Liver (tissue), 9 donors: ENCODE measurements around the gene PABPC3. TPM values are rescaled to one million over a fixed set of nuclear protein-coding genes. Genes with fewer than 3 reads are reported as not detected.

ENCODE experiments used
- DNase-seq: peaks from one replicate; pipeline ENCODE4 v3.0.0-alpha.2; 2017; ENCODE audit warnings: low spot score
- H3K27ac ChIP-seq, 2 donors: one replicate each; pipeline ENCODE4 v1.7.0; 2013; ENCODE audit warnings: inconsistent platforms in 2 of 2, low read length in 2 of 2, control low read depth in 1 of 2, low read depth in 1 of 2, mild to moderate bottlenecking in 1 of 2
- H3K27me3 ChIP-seq, 4 donors: one replicate each; pipeline versions ENCODE4 v1.6.1 to v1.7.0; 2013; ENCODE audit warnings: low read length in 3 of 4, inconsistent platforms in 1 of 4, mild to moderate bottlenecking in 1 of 4, moderate library complexity in 1 of 4; ENCODE audit not compliant: control insufficient read depth in 4 of 4, insufficient read depth in 4 of 4
- H3K36me3 ChIP-seq, 4 donors: one replicate each; pipeline versions ENCODE4 v1.6.1 to v1.7.0; 2013; ENCODE audit warnings: low read length in 3 of 4, mild to moderate bottlenecking in 3 of 4, low read depth in 1 of 4, moderate library complexity in 1 of 4; ENCODE audit not compliant: control insufficient read depth in 4 of 4, insufficient read depth in 3 of 4
- H3K4me1 ChIP-seq, 4 donors: one replicate each; pipeline versions ENCODE4 v1.6.1 to v1.7.0; 2013; ENCODE audit warnings: low read length in 3 of 4, mild to moderate bottlenecking in 3 of 4, moderate library complexity in 1 of 4; ENCODE audit not compliant: control insufficient read depth in 4 of 4, insufficient read depth in 4 of 4
- H3K4me3 ChIP-seq, 3 donors: one replicate each; pipeline versions ENCODE4 v1.6.1 to v1.7.0; 2013; ENCODE audit warnings: low read length in 3 of 3, control low read depth in 1 of 3, low read depth in 1 of 3, mild to moderate bottlenecking in 1 of 3
- H3K9ac ChIP-seq, 2 donors: one replicate each; pipeline ENCODE4 v1.7.0; 2013; ENCODE audit warnings: low read length in 2 of 2, mild to moderate bottlenecking in 2 of 2, moderate library complexity in 2 of 2, control low read depth in 1 of 2, low read depth in 1 of 2
- H3K9me3 ChIP-seq, 4 donors: one replicate each; pipeline versions ENCODE4 v1.6.1 to v1.7.0; 2013; ENCODE audit warnings: low read length in 3 of 4; ENCODE audit not compliant: control insufficient read depth in 4 of 4
- ATF3 ChIP-seq: IDR thresholded peaks from 2 replicates; pipeline ENCODE4 v1.6.1; 2016; ENCODE audit warnings: antibody characterized with exemption
- CTCF ChIP-seq: fragments of 150-350 bp; IDR thresholded peaks from 2 replicates; pipeline ENCODE4 v1.5.1; 2017; ENCODE audit warnings: improper control_type of control experiment, low read depth, low read length; ENCODE audit not compliant: missing input control
- EGR1 ChIP-seq, 2 donors: IDR thresholded peaks; 2 replicates each; pipeline ENCODE4 v1.6.1; 2016 to 2018; ENCODE audit warnings: antibody characterized with exemption in 2 of 2, low read depth in 2 of 2
- FOXA1 ChIP-seq: IDR thresholded peaks from 2 replicates; pipeline ENCODE4 v1.6.1; 2016; ENCODE audit warnings: antibody characterized with exemption
- FOXA2 ChIP-seq: IDR thresholded peaks from 2 replicates; pipeline ENCODE4 v1.6.1; 2016; ENCODE audit warnings: antibody characterized with exemption
- GABPA ChIP-seq, 2 donors: IDR thresholded peaks in 1 of 2; conservative IDR thresholded peaks in 1 of 2; 2 replicates each; pipeline ENCODE4 v1.6.1; 2016; ENCODE audit warnings: antibody characterized with exemption in 2 of 2, mild to moderate bottlenecking in 1 of 2, moderate library complexity in 1 of 2
- HNF4A ChIP-seq, 2 donors: conservative IDR thresholded peaks; 2 replicates each; pipeline ENCODE4 v1.6.1; 2016; ENCODE audit warnings: antibody characterized with exemption in 2 of 2, mild to moderate bottlenecking in 2 of 2
- HNF4G ChIP-seq: IDR thresholded peaks from 2 replicates; pipeline ENCODE4 v1.6.1; 2016; ENCODE audit warnings: antibody characterized with exemption
- JUND ChIP-seq, 2 donors: IDR thresholded peaks; 2 replicates each; pipeline ENCODE4 v1.6.1; 2016; ENCODE audit warnings: antibody characterized with exemption in 2 of 2
- MAX ChIP-seq: IDR thresholded peaks from 2 replicates; pipeline ENCODE4 v1.6.1; 2016; ENCODE audit warnings: antibody characterized with exemption
- NR2F2 ChIP-seq: IDR thresholded peaks from 2 replicates; pipeline ENCODE4 v1.6.1; 2016; ENCODE audit warnings: antibody characterized with exemption
- RAD21 ChIP-seq, 2 donors: IDR thresholded peaks; 2 replicates each; pipeline ENCODE4 v1.6.1; 2016; ENCODE audit warnings: antibody characterized with exemption in 2 of 2, mild to moderate bottlenecking in 2 of 2
- REST ChIP-seq: IDR thresholded peaks from 2 replicates; pipeline ENCODE4 v1.6.1; 2016; ENCODE audit warnings: antibody characterized with exemption, mild to moderate bottlenecking
- RXRA ChIP-seq, 2 donors: IDR thresholded peaks; 2 replicates each; pipeline ENCODE4 v1.6.1; 2017 to 2018; ENCODE audit warnings: antibody characterized with exemption in 2 of 2, mild to moderate bottlenecking in 1 of 2
- SP1 ChIP-seq: IDR thresholded peaks from 2 replicates; pipeline ENCODE4 v1.6.1; 2018; ENCODE audit warnings: antibody characterized with exemption, mild to moderate bottlenecking
- TAF1 ChIP-seq: conservative IDR thresholded peaks from 2 replicates; pipeline ENCODE4 v1.6.1; 2016; ENCODE audit warnings: antibody characterized with exemption, mild to moderate bottlenecking
- YY1 ChIP-seq: IDR thresholded peaks from 2 replicates; pipeline ENCODE4 v1.6.1; 2016; ENCODE audit warnings: antibody characterized with exemption, mild to moderate bottlenecking
- ZBTB33 ChIP-seq: IDR thresholded peaks from 2 replicates; pipeline ENCODE4 v1.6.1; 2016; ENCODE audit warnings: antibody characterized with exemption
- WGBS: extraction: QIAGEN DNeasy Blood & Tissue Kit; methylation state at CpG from one replicate; pipeline ENCODE4 v1.1.7; 2013; 5-methylcytosine and 5-hydroxymethylcytosine counted together
- polyA plus RNA-seq, 2 donors: library from polyadenylated mRNA; stranded (reverse) in 1 of 2; unstranded in 1 of 2; fragments of 200-250 nt in 1 of 2; fragments of >200 nt in 1 of 2; fragmentation: Nextera tagmentation in 1 of 2; extraction: Ambion mirVana in 1 of 2; gene quantifications; one replicate each; pipeline versions ENCODE4 v1.2.1 to v1.2.3, GENCODE V29; 2013 to 2015
- total RNA-seq, 2 donors: library from RNA; depleted of rRNA; stranded (reverse); fragments of >200 nt; gene quantifications; one replicate each; pipeline ENCODE4 v1.2.3, GENCODE V29; 2014
- donor health status: healthy.
- donor health status: healthy.
- donor health status: healthy.
- donor health status: healthy.
- donor health status: healthy.

PABPC3 gene
- total and polyA plus RNA-seq, 4 donors = under 0.01 to 0.19 (median 0.08) TPM; not detected in 1

GRCh38 chr13:25109341-25109740 is 13.4 kb downstream of the PABPC3 start:
- WGBS = 86% methylated on average over 5 of the region's 5 CpGs
- no peaks in the 10 kb centered on the region for H3K4me1 ChIP-seq
- no peaks in the 10 kb centered on the region for H3K36me3 ChIP-seq
- H3K4me3 ChIP-seq = no peak overlapping the region
- no peak for DNase-seq
- TF ChIP-seq CTCF (no peak), TAF1 (no peak), FOXA1 (no peak), HNF4A (conservative IDR thresholded peaks at IDR 0.05) (no peak), JUND (IDR thresholded peaks at IDR 0.05) (no peak), GABPA (IDR thresholded peaks at IDR 0.05 in 1 of 2, conservative IDR thresholded peaks at IDR 0.05 in 1 of 2) (no peak), ZBTB33 (no peak), RXRA (IDR thresholded peaks at IDR 0.05) (no peak), MAX (no peak), FOXA2 (no peak), RAD21 (IDR thresholded peaks at IDR 0.05) (no peak), SP1 (no peak), REST (no peak), EGR1 (IDR thresholded peaks at IDR 0.05; ENCODE audit: low read depth in 2 of 2) (no peak), YY1 (no peak), ATF3 (no peak), HNF4G (no peak), NR2F2 (no peak)
- H3K9ac ChIP-seq = no peak overlapping the region
- H3K27ac ChIP-seq = no peak overlapping the region
- H3K9me3 ChIP-seq = no peaks in the 10 kb centered on the region
- H3K27me3 ChIP-seq = peaks cover 0 to 3% (median 1%) of the 10 kb centered on the region in 4 donors
